HG02938 (cell line): ENCODE measurements around the gene DDX50.
"Not testable (repeated sequence)": the region's sequence is repeated elsewhere in the genome, so short reads cannot be mapped to it uniquely, and the experiment has no call there.

Experiments used
- ATAC-seq: cut with Tn5 transposase; IDR thresholded peaks from one replicate; pipeline ENCODE4 v1.9.1; 2021; ENCODE audit warnings: mild to moderate bottlenecking, moderate library complexity; ENCODE audit not compliant: unreplicated experiment

The DDX50 gene

GRCh38 chr10:68901105-68901927 lies at the start of gene DDX50:
TSS of gene DDX50 (plus strand) at chr10:68901315. CDS start at chr10:68901385, 70 bp downstream.
- ATAC-seq, result peak; percentile 96

- no peak for ATAC-seq
Measured at GRCh38 chr10:68856352-68856751, 44.8 kb upstream of the DDX50 start.

- no peak for ATAC-seq
Measured at GRCh38 chr10:68857005-68857404, 44.1 kb upstream of the DDX50 start.

GRCh38 chr10:68861253-68861652 lies 39.9 kb upstream of the DDX50 start:
- ATAC-seq, result no peak

- no peak for ATAC-seq
Measured at GRCh38 chr10:68864611-68865010, 36.5 kb upstream of the DDX50 start.

GRCh38 chr10:68868173-68868572 lies 32.9 kb upstream of the DDX50 start:
- ATAC-seq, result not testable (repeated sequence)

- no peak for ATAC-seq
Measured at GRCh38 chr10:68869623-68870022, 31.5 kb upstream of the DDX50 start.

GRCh38 chr10:68870061-68870460 lies 31.1 kb upstream of the DDX50 start:
- no peak for ATAC-seq

- ATAC-seq, result no peak
Measured at GRCh38 chr10:68870545-68871104, 30.5 kb upstream of the DDX50 start.

GRCh38 chr10:68871105-68871711 lies 29.9 kb upstream of the DDX50 start:
- ATAC-seq, result no peak

- ATAC-seq, result no peak
Measured at GRCh38 chr10:68871731-68872342, 29.3 kb upstream of the DDX50 start.

- ATAC-seq, result no peak
Measured at GRCh38 chr10:68876246-68877138, 24.6 kb upstream of the DDX50 start.

- no peak for ATAC-seq
Measured at GRCh38 chr10:68877482-68878110, 23.5 kb upstream of the DDX50 start.

GRCh38 chr10:68878496-68878895 lies 22.6 kb upstream of the DDX50 start:
- no peak for ATAC-seq

GRCh38 chr10:68879628-68880027 lies 21.5 kb upstream of the DDX50 start:
- no peak for ATAC-seq

GRCh38 chr10:68880181-68880580 lies 20.9 kb upstream of the DDX50 start:
- ATAC-seq, result no peak

- no peak for ATAC-seq
Measured at GRCh38 chr10:68895041-68895440, 6.1 kb upstream of the DDX50 start.

GRCh38 chr10:68897336-68897741 lies 3.8 kb upstream of the DDX50 start:
- ATAC-seq, result no peak

- ATAC-seq, result no peak
Measured at GRCh38 chr10:68899186-68899745, 1.8 kb upstream of the DDX50 start.
